H9 (cell line): ENCODE results near the gene TMEM245. TPM values are rescaled to one million over a fixed set of nuclear protein-coding genes. Genes with fewer than 3 reads are reported as not detected.

Experiments
- DNase-seq: peaks from one replicate; pipeline ENCODE4 v3.0.0-alpha.2; 2017
- H2AFZ ChIP-seq: one replicate; pipeline ENCODE4 v1.6.1; 2013; ENCODE audit warnings: mild to moderate bottlenecking, low read length, control low read depth, moderate library complexity
- H2AK5ac ChIP-seq: 2 replicates; pipeline ENCODE4 v1.6.1; 2013; ENCODE audit warnings: low read length, control low read depth, mixed read lengths; ENCODE audit not compliant: insufficient read length
- H2BK120ac ChIP-seq: one replicate; pipeline ENCODE4 v1.6.1; 2013; ENCODE audit warnings: low read depth, mild to moderate bottlenecking, low read length, control low read depth, inconsistent platforms; ENCODE audit not compliant: poor library complexity, severe bottlenecking
- H2BK12ac ChIP-seq: 2 replicates; pipeline ENCODE4 v1.6.1; 2013; ENCODE audit warnings: low read length, control low read depth, mixed read lengths, low read depth; ENCODE audit not compliant: insufficient read length
- H2BK15ac ChIP-seq: 2 replicates; pipeline ENCODE4 v1.6.1; 2013; ENCODE audit warnings: low read depth, low read length, control low read depth
- H2BK20ac ChIP-seq: one replicate; pipeline ENCODE4 v1.6.1; 2013; ENCODE audit warnings: low read depth, mild to moderate bottlenecking, low read length, control low read depth, inconsistent platforms; ENCODE audit not compliant: poor library complexity, severe bottlenecking
- H2BK5ac ChIP-seq: 2 replicates; pipeline ENCODE4 v1.6.1; 2013; ENCODE audit warnings: low read length, control low read depth, mixed read lengths; ENCODE audit not compliant: insufficient read length
- H3K14ac ChIP-seq: 2 replicates; pipeline ENCODE4 v1.6.1; 2013; ENCODE audit warnings: low read length, control low read depth; ENCODE audit not compliant: insufficient read depth
- H3K18ac ChIP-seq: 2 replicates; pipeline ENCODE4 v1.6.1; 2013; ENCODE audit warnings: low read depth, mild to moderate bottlenecking, mixed read lengths, low read length, control low read depth; ENCODE audit not compliant: insufficient read length
- H3K23ac ChIP-seq: 2 replicates; pipeline ENCODE4 v1.6.1; 2013; ENCODE audit warnings: low read length, control low read depth, mixed read lengths, low read depth; ENCODE audit not compliant: insufficient read length
- H3K23me2 ChIP-seq: 2 replicates; pipeline ENCODE4 v1.6.1; 2013; ENCODE audit warnings: low read depth, mild to moderate bottlenecking, mixed read lengths, low read length, control low read depth; ENCODE audit not compliant: insufficient read length, poor library complexity, severe bottlenecking
- H3K27ac ChIP-seq: 2 replicates; pipeline ENCODE4 v1.5.1; 2013; ENCODE audit warnings: low read length, control low read depth, mixed read lengths, low read depth; ENCODE audit not compliant: insufficient read length
- H3K27me3 ChIP-seq: 2 replicates; pipeline ENCODE4 v1.6.1; 2013; ENCODE audit warnings: low read length, control low read depth, inconsistent platforms; ENCODE audit not compliant: insufficient read depth
- H3K4ac ChIP-seq: 2 replicates; pipeline ENCODE4 v1.6.1; 2013; ENCODE audit warnings: low read depth, mild to moderate bottlenecking, control low read depth, inconsistent platforms, low read length, moderate library complexity
- H3K4me1 ChIP-seq: 2 replicates; pipeline ENCODE4 v1.6.1; 2013; ENCODE audit warnings: low read length, control low read depth, inconsistent platforms; ENCODE audit not compliant: insufficient read depth
- H3K4me2 ChIP-seq: 2 replicates; pipeline ENCODE4 v1.6.1; 2013; ENCODE audit warnings: low read length, control low read depth, mixed read lengths; ENCODE audit not compliant: insufficient read length, insufficient read depth
- H3K56ac ChIP-seq: 2 replicates; pipeline ENCODE4 v1.6.1; 2013; ENCODE audit warnings: low read depth, mild to moderate bottlenecking, mixed read lengths, low read length, control low read depth; ENCODE audit not compliant: insufficient read length
- H3K79me1 ChIP-seq: 2 replicates; pipeline ENCODE4 v1.6.1; 2013; ENCODE audit warnings: low read depth, mild to moderate bottlenecking, moderate library complexity, low read length, control low read depth, inconsistent platforms; ENCODE audit not compliant: insufficient read depth, poor library complexity, severe bottlenecking
- H3K79me2 ChIP-seq: 2 replicates; pipeline ENCODE4 v1.6.1; 2013; ENCODE audit warnings: low read length, control low read depth, inconsistent platforms; ENCODE audit not compliant: insufficient read depth
- H3K9ac ChIP-seq: 2 replicates; pipeline ENCODE4 v1.6.1; 2013; ENCODE audit warnings: low read length, control low read depth, mixed read lengths; ENCODE audit not compliant: insufficient read length; ENCODE audit errors: extremely low read depth
- H3K9me3 ChIP-seq: one replicate; pipeline ENCODE4 v1.6.1; 2013; ENCODE audit warnings: low read depth, low read length, inconsistent platforms; ENCODE audit not compliant: control insufficient read depth
- H3T11ph ChIP-seq: one replicate; pipeline ENCODE4 v1.6.1; 2013; ENCODE audit warnings: mild to moderate bottlenecking, low read length, control low read depth, inconsistent platforms
- H4K20me1 ChIP-seq: one replicate; pipeline ENCODE4 v1.6.1; 2013; ENCODE audit not compliant: control insufficient read depth, insufficient read length, insufficient read depth
- H4K5ac ChIP-seq: 2 replicates; pipeline ENCODE4 v1.6.1; 2013; ENCODE audit warnings: low read depth, mild to moderate bottlenecking, mixed read lengths, low read length, control low read depth; ENCODE audit not compliant: insufficient read length
- H4K8ac ChIP-seq: replicated peaks from 2 replicates; pipeline ENCODE4 v1.6.1; 2013; ENCODE audit warnings: low read length, control low read depth, mixed read lengths, low read depth; ENCODE audit not compliant: insufficient read length
- H4K91ac ChIP-seq: 2 replicates; pipeline ENCODE4 v1.6.1; 2013; ENCODE audit warnings: low read depth, mild to moderate bottlenecking, moderate library complexity, mixed read lengths, low read length, control low read depth; ENCODE audit not compliant: insufficient read length
- H3K27ac Mint-ChIP-seq, 3 experiments: 2 replicates in 2 of 3; 3 replicates in 1 of 3; pipeline ENCODE4 v1.8.0; 2020 to 2021; ENCODE audit warnings: mixed read lengths in 3 of 3, mild to moderate bottlenecking in 1 of 3, moderate library complexity in 1 of 3
- H3K27me3 Mint-ChIP-seq: 2 replicates; pipeline ENCODE4 v1.8.0; 2021; ENCODE audit warnings: low read depth, mild to moderate bottlenecking, moderate library complexity, mixed read lengths
- H3K36me3 Mint-ChIP-seq, 3 experiments: 2 replicates in 2 of 3; 3 replicates in 1 of 3; pipeline ENCODE4 v1.8.0; 2020 to 2021; ENCODE audit warnings: low read depth in 3 of 3, mixed read lengths in 3 of 3; ENCODE audit not compliant: insufficient read depth in 1 of 3
- H3K4me1 Mint-ChIP-seq, 2 experiments: 2 replicates each; pipeline ENCODE4 v1.8.0; 2020; ENCODE audit warnings: mixed read lengths in 2 of 2
- H3K4me3 Mint-ChIP-seq, 2 experiments: 2 replicates in 1 of 2; 3 replicates in 1 of 2; pipeline ENCODE4 v1.8.0; 2020 to 2021; ENCODE audit warnings: mild to moderate bottlenecking in 2 of 2, mixed read lengths in 2 of 2, moderate library complexity in 1 of 2
- H3K9me3 Mint-ChIP-seq, 2 experiments: 2 replicates in 1 of 2; 3 replicates in 1 of 2; pipeline ENCODE4 v1.8.0; 2020; ENCODE audit warnings: mild to moderate bottlenecking in 2 of 2, mixed read lengths in 2 of 2, moderate library complexity in 1 of 2
- WGBS: extraction: QIAGEN DNeasy Blood & Tissue Kit; methylation state at CpG from one replicate; pipeline ENCODE4 v1.1.7; 2013; ENCODE audit warnings: missing lambda C conversion rate, low lambda C conversion rate, mixed read lengths; ENCODE audit not compliant: insufficient read length; ENCODE audit errors: extremely low coverage; 5-methylcytosine and 5-hydroxymethylcytosine counted together
- total RNA-seq: library from RNA; stranded (reverse); gene quantifications from 2 replicates; pipeline ENCODE4 v1.2.1, GENCODE V29; 2021
- TF ChIP-seq, protein P1 (sequence below): fragments of 200-600 bp; sonication (generic); conservative IDR thresholded peaks from 3 replicates; pipeline ENCODE4 v1.8.0; 2021; ENCODE audit warnings: antibody characterized with exemption, mild to moderate bottlenecking

The TMEM245 gene
- total RNA-seq, 1 experiment from 2014 or later, result 37.9 TPM

DNA sequence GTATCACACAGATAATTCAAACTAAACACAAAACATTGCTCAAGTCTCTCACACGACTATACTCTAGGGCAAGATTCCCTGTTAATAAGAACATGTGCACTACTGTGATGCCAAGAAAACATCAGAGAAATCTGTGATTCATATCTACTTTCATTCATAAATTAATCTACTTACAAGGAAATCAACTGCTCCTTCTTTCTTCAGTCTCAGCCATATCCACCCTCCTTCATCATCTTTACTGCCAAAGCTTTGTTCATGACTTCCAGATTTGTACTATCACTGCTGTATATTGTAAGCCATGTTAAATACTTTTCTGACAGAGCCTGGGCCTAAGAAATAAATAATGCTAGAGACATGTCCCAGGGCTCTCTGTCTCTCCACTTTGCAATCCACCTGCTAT is 141.5 kb downstream of the TMEM245 start:
- Histone ChIP-seq H3K18ac (no peak overlapping the region), H3K23ac (no peak overlapping the region), H2BK20ac (no peak overlapping the region), H3K9ac (no peak overlapping the region), H3K4me2 (no peak overlapping the region), H3K4ac (no peak overlapping the region), H4K91ac (no peak overlapping the region), H2BK12ac (no peak overlapping the region), H3K79me2 (no peaks in the 10 kb centered on the region), H3K14ac (no peak overlapping the region), H2BK120ac (no peak overlapping the region), H3K9me3 (no peaks in the 10 kb centered on the region), H4K8ac (no peak overlapping the region), H3T11ph (no peak overlapping the region), H2BK5ac (no peak overlapping the region), H3K27me3 (no peaks in the 10 kb centered on the region), H3K27ac (no peak overlapping the region), H3K56ac (no peak overlapping the region), H2AK5ac (no peak overlapping the region), H2AFZ (no peak overlapping the region), H3K4me1 (no peaks in the 10 kb centered on the region), H4K5ac (no peak overlapping the region), H3K79me1 (no peaks in the 10 kb centered on the region), H2BK15ac (no peak overlapping the region), H4K20me1 (no peaks in the 10 kb centered on the region), H3K23me2 (no peaks in the 10 kb centered on the region)
- Mint-ChIP-seq H3K4me1 (no peaks in the 10 kb centered on the region), H3K36me3 (peaks cover 14 to 39% (median 27%) of the 10 kb centered on the region in 3 experiments; a peak in 6 of 7 replicates), H3K27me3 (no peaks in the 10 kb centered on the region), H3K27ac (no peak overlapping the region), H3K9me3 (no peaks in the 10 kb centered on the region), H3K4me3 (no peak overlapping the region)
- no peak for DNase-seq
- no CpG with 5 or more reads among the region's 1 CpG for WGBS
- TF ChIP-seq, protein P1, sequence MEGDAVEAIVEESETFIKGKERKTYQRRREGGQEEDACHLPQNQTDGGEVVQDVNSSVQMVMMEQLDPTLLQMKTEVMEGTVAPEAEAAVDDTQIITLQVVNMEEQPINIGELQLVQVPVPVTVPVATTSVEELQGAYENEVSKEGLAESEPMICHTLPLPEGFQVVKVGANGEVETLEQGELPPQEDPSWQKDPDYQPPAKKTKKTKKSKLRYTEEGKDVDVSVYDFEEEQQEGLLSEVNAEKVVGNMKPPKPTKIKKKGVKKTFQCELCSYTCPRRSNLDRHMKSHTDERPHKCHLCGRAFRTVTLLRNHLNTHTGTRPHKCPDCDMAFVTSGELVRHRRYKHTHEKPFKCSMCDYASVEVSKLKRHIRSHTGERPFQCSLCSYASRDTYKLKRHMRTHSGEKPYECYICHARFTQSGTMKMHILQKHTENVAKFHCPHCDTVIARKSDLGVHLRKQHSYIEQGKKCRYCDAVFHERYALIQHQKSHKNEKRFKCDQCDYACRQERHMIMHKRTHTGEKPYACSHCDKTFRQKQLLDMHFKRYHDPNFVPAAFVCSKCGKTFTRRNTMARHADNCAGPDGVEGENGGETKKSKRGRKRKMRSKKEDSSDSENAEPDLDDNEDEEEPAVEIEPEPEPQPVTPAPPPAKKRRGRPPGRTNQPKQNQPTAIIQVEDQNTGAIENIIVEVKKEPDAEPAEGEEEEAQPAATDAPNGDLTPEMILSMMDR, result no peak
